Gastroesophageal sphincter (tissue), 3 donors: ENCODE measurements around the gene FBXO4.

Experiments
- POLR2AphosphoS5 ChIP-seq: sonication (generic); formaldehyde crosslinking; IDR thresholded peaks from one replicate; pipeline ENCODE4 v1.6.1; 2017; ENCODE audit warnings: antibody characterized with exemption
- TF ChIP-seq, protein P1 (sequence below), 4 experiments: fragments of 200-600 bp in 2 of 4; fragments of 450-650 bp in 2 of 4; sonication (generic) in 1 of 4; IDR thresholded peaks; one replicate each; pipeline ENCODE4 v1.5.1; 2017 to 2019; ENCODE audit warnings: antibody characterized with exemption in 4 of 4, mild to moderate bottlenecking in 2 of 4, moderate library complexity in 2 of 4

DNA sequence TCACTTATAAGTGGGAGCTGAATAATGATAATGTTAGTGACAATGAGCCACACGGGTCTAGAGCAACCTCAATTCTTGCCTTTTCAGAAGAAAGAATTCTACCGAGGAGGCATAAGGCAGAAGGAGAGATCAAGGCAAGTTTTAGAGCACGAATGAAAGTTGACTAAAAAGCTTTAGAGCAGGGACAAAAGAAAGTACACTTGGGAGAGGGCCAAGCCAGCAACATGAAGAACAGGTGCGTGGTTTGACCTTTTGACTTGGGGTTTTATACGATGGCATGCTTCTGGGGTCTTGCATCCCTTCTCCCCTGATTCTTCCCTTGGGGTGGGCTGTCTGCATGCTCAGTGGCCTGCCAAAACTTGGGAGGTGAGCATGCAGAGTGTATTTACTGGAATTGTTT lies 42.3 kb upstream of the FBXO4 start:
- no peak for TF ChIP-seq POLR2AphosphoS5
- TF ChIP-seq, protein P1, sequence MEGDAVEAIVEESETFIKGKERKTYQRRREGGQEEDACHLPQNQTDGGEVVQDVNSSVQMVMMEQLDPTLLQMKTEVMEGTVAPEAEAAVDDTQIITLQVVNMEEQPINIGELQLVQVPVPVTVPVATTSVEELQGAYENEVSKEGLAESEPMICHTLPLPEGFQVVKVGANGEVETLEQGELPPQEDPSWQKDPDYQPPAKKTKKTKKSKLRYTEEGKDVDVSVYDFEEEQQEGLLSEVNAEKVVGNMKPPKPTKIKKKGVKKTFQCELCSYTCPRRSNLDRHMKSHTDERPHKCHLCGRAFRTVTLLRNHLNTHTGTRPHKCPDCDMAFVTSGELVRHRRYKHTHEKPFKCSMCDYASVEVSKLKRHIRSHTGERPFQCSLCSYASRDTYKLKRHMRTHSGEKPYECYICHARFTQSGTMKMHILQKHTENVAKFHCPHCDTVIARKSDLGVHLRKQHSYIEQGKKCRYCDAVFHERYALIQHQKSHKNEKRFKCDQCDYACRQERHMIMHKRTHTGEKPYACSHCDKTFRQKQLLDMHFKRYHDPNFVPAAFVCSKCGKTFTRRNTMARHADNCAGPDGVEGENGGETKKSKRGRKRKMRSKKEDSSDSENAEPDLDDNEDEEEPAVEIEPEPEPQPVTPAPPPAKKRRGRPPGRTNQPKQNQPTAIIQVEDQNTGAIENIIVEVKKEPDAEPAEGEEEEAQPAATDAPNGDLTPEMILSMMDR (IDR thresholded peaks at IDR 0.05) = no peak
